Liver (tissue), 9 donors: ENCODE results near the gene ELK3. TPM values are rescaled to one million over a fixed set of nuclear protein-coding genes. Genes with fewer than 3 reads are reported as not detected.

Source experiments
- DNase-seq: peaks from one replicate; pipeline ENCODE4 v3.0.0-alpha.2; 2017; ENCODE audit warnings: low spot score
- H3K27ac ChIP-seq, 2 donors: one replicate each; pipeline ENCODE4 v1.7.0; 2013; ENCODE audit warnings: inconsistent platforms in 2 of 2, low read length in 2 of 2, control low read depth in 1 of 2, low read depth in 1 of 2, mild to moderate bottlenecking in 1 of 2
- H3K27me3 ChIP-seq, 4 donors: one replicate each; pipeline versions ENCODE4 v1.6.1 to v1.7.0; 2013; ENCODE audit warnings: low read length in 3 of 4, inconsistent platforms in 1 of 4, mild to moderate bottlenecking in 1 of 4, moderate library complexity in 1 of 4; ENCODE audit not compliant: control insufficient read depth in 4 of 4, insufficient read depth in 4 of 4
- H3K36me3 ChIP-seq, 4 donors: one replicate each; pipeline versions ENCODE4 v1.6.1 to v1.7.0; 2013; ENCODE audit warnings: low read length in 3 of 4, mild to moderate bottlenecking in 3 of 4, low read depth in 1 of 4, moderate library complexity in 1 of 4; ENCODE audit not compliant: control insufficient read depth in 4 of 4, insufficient read depth in 3 of 4
- H3K4me1 ChIP-seq, 4 donors: one replicate each; pipeline versions ENCODE4 v1.6.1 to v1.7.0; 2013; ENCODE audit warnings: low read length in 3 of 4, mild to moderate bottlenecking in 3 of 4, moderate library complexity in 1 of 4; ENCODE audit not compliant: control insufficient read depth in 4 of 4, insufficient read depth in 4 of 4
- H3K4me3 ChIP-seq, 3 donors: one replicate each; pipeline versions ENCODE4 v1.6.1 to v1.7.0; 2013; ENCODE audit warnings: low read length in 3 of 3, control low read depth in 1 of 3, low read depth in 1 of 3, mild to moderate bottlenecking in 1 of 3
- H3K9ac ChIP-seq, 2 donors: one replicate each; pipeline ENCODE4 v1.7.0; 2013; ENCODE audit warnings: low read length in 2 of 2, mild to moderate bottlenecking in 2 of 2, moderate library complexity in 2 of 2, control low read depth in 1 of 2, low read depth in 1 of 2
- H3K9me3 ChIP-seq, 4 donors: one replicate each; pipeline versions ENCODE4 v1.6.1 to v1.7.0; 2013; ENCODE audit warnings: low read length in 3 of 4; ENCODE audit not compliant: control insufficient read depth in 4 of 4
- CTCF ChIP-seq: fragments of 150-350 bp; IDR thresholded peaks from 2 replicates; pipeline ENCODE4 v1.5.1; 2017; ENCODE audit warnings: improper control_type of control experiment, low read depth, low read length; ENCODE audit not compliant: missing input control
- EGR1 ChIP-seq, 2 donors: IDR thresholded peaks; 2 replicates each; pipeline ENCODE4 v1.6.1; 2016 to 2018; ENCODE audit warnings: antibody characterized with exemption in 2 of 2, low read depth in 2 of 2
- FOXA1 ChIP-seq: IDR thresholded peaks from 2 replicates; pipeline ENCODE4 v1.6.1; 2016; ENCODE audit warnings: antibody characterized with exemption
- FOXA2 ChIP-seq: IDR thresholded peaks from 2 replicates; pipeline ENCODE4 v1.6.1; 2016; ENCODE audit warnings: antibody characterized with exemption
- GABPA ChIP-seq, 2 donors: IDR thresholded peaks in 1 of 2; conservative IDR thresholded peaks in 1 of 2; 2 replicates each; pipeline ENCODE4 v1.6.1; 2016; ENCODE audit warnings: antibody characterized with exemption in 2 of 2, mild to moderate bottlenecking in 1 of 2, moderate library complexity in 1 of 2
- HNF4G ChIP-seq: IDR thresholded peaks from 2 replicates; pipeline ENCODE4 v1.6.1; 2016; ENCODE audit warnings: antibody characterized with exemption
- JUND ChIP-seq, 2 donors: IDR thresholded peaks; 2 replicates each; pipeline ENCODE4 v1.6.1; 2016; ENCODE audit warnings: antibody characterized with exemption in 2 of 2
- NR2F2 ChIP-seq: IDR thresholded peaks from 2 replicates; pipeline ENCODE4 v1.6.1; 2016; ENCODE audit warnings: antibody characterized with exemption
- RAD21 ChIP-seq, 2 donors: IDR thresholded peaks; 2 replicates each; pipeline ENCODE4 v1.6.1; 2016; ENCODE audit warnings: antibody characterized with exemption in 2 of 2, mild to moderate bottlenecking in 2 of 2
- REST ChIP-seq: IDR thresholded peaks from 2 replicates; pipeline ENCODE4 v1.6.1; 2016; ENCODE audit warnings: antibody characterized with exemption, mild to moderate bottlenecking
- RXRA ChIP-seq, 2 donors: IDR thresholded peaks; 2 replicates each; pipeline ENCODE4 v1.6.1; 2017 to 2018; ENCODE audit warnings: antibody characterized with exemption in 2 of 2, mild to moderate bottlenecking in 1 of 2
- SP1 ChIP-seq: IDR thresholded peaks from 2 replicates; pipeline ENCODE4 v1.6.1; 2018; ENCODE audit warnings: antibody characterized with exemption, mild to moderate bottlenecking
- YY1 ChIP-seq: IDR thresholded peaks from 2 replicates; pipeline ENCODE4 v1.6.1; 2016; ENCODE audit warnings: antibody characterized with exemption, mild to moderate bottlenecking
- polyA plus RNA-seq, 2 donors: library from polyadenylated mRNA; stranded (reverse) in 1 of 2; unstranded in 1 of 2; fragments of 200-250 nt in 1 of 2; fragments of >200 nt in 1 of 2; fragmentation: Nextera tagmentation in 1 of 2; extraction: Ambion mirVana in 1 of 2; gene quantifications; one replicate each; pipeline versions ENCODE4 v1.2.1 to v1.2.3, GENCODE V29; 2013 to 2015
- total RNA-seq, 2 donors: library from RNA; depleted of rRNA; stranded (reverse); fragments of >200 nt; gene quantifications; one replicate each; pipeline ENCODE4 v1.2.3, GENCODE V29; 2014
- TF ChIP-seq, protein P1 (sequence below): IDR thresholded peaks from 2 replicates; pipeline ENCODE4 v1.6.1; 2016; ENCODE audit warnings: antibody characterized with exemption
- TF ChIP-seq, protein P2 (sequence below): IDR thresholded peaks from 2 replicates; pipeline ENCODE4 v1.6.1; 2016; ENCODE audit warnings: antibody characterized with exemption
- TF ChIP-seq, protein P3 (sequence below): IDR thresholded peaks from 2 replicates; pipeline ENCODE4 v1.6.1; 2016; ENCODE audit warnings: antibody characterized with exemption
- donor health status: healthy.
- donor health status: healthy.
- donor health status: healthy.
- donor health status: healthy.
- donor health status: healthy.

ELK3 gene
- total and polyA plus RNA-seq, 4 donors: 3.7 to 5.2 (median 4.5) TPM

DNA sequence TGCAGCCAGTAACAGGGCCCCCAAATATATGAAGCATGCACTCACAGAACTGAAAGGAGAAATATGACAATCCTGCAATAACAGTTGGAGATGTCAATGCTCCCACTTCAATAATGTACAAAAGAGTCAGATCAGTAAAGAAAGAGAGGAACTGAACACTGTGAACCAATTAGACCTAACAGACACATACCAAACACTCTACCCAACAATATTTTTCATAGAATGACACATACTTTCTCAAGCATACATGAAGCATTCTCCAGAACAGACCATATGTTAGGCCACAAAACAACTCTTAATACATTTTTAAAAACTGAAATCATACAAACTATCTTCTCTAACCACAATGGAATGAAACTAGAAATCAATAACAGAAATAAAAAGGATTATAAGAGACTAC is 80.2 kb downstream of the ELK3 start:
- H3K4me3 ChIP-seq: no peak overlapping the region
- H3K27me3 ChIP-seq: no peaks in the 10 kb centered on the region
- H3K27ac ChIP-seq: no peak overlapping the region
- no peak overlapping the region for H3K9ac ChIP-seq
- no peak for DNase-seq
- no peaks in the 10 kb centered on the region for H3K4me1 ChIP-seq
- no peaks in the 10 kb centered on the region for H3K9me3 ChIP-seq
- peaks cover 1 to 23% (median 7%) of the 10 kb centered on the region in 4 donors for H3K36me3 ChIP-seq
- TF ChIP-seq NR2F2 (no peak), EGR1 (IDR thresholded peaks at IDR 0.05; ENCODE audit: low read depth in 2 of 2) (no peak)

DNA sequence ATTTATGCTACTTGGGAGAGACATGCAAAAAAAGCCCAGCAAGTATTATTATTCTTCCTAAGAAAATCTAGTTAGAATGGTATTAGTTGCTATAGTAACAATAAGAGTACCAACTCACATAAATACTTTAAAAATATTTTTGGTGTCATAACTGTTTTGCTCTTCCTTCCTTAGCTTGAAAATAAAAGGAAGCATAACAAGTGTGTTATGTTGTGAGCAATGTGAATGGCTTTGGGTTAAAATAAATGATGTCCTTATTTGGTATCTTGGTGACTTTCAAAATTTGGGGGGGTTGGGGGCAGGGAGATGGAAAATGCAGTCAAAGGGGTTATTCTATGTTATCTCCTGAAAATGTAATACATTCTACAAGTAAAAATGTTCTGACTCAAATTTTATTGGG is 91.0 kb downstream of the ELK3 start:
- Histone ChIP-seq H3K27ac (no peak overlapping the region), H3K36me3 (peaks cover 3 to 54% (median 35%) of the 10 kb centered on the region in 4 donors), H3K27me3 (no peaks in the 10 kb centered on the region), H3K4me3 (no peak overlapping the region), H3K9ac (no peak overlapping the region), H3K9me3 (no peaks in the 10 kb centered on the region), H3K4me1 (no peaks in the 10 kb centered on the region)
- DNase-seq: no peak
- TF ChIP-seq RAD21 (IDR thresholded peaks at IDR 0.05) (no peak), JUND (IDR thresholded peaks at IDR 0.05) (no peak), YY1 (no peak), NR2F2 (no peak), REST (no peak), SP1 (no peak), RXRA (IDR thresholded peaks at IDR 0.05) (no peak), HNF4G (no peak), CTCF (no peak), FOXA2 (no peak), GABPA (IDR thresholded peaks at IDR 0.05 in 1 of 2, conservative IDR thresholded peaks at IDR 0.05 in 1 of 2) (no peak), FOXA1 (no peak)
- TF ChIP-seq, protein P1, sequence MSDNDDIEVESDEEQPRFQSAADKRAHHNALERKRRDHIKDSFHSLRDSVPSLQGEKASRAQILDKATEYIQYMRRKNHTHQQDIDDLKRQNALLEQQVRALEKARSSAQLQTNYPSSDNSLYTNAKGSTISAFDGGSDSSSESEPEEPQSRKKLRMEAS: no peak
- TF ChIP-seq, protein P2, sequence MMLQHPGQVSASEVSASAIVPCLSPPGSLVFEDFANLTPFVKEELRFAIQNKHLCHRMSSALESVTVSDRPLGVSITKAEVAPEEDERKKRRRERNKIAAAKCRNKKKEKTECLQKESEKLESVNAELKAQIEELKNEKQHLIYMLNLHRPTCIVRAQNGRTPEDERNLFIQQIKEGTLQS: no peak
- TF ChIP-seq, protein P3, sequence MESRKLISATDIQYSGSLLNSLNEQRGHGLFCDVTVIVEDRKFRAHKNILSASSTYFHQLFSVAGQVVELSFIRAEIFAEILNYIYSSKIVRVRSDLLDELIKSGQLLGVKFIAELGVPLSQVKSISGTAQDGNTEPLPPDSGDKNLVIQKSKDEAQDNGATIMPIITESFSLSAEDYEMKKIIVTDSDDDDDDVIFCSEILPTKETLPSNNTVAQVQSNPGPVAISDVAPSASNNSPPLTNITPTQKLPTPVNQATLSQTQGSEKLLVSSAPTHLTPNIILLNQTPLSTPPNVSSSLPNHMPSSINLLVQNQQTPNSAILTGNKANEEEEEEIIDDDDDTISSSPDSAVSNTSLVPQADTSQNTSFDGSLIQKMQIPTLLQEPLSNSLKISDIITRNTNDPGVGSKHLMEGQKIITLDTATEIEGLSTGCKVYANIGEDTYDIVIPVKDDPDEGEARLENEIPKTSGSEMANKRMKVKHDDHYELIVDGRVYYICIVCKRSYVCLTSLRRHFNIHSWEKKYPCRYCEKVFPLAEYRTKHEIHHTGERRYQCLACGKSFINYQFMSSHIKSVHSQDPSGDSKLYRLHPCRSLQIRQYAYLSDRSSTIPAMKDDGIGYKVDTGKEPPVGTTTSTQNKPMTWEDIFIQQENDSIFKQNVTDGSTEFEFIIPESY: no peak
